RWPE2 (cell line): ENCODE data around the gene MORN5.

Experiments used
- ATAC-seq: fragments of 200-7000 bp; cut with Tn5 transposase; 3 replicates; pipeline ENCODE4 v1.9.1; 2021; ENCODE audit warnings: low read depth
- DNase-seq: peaks from one replicate; pipeline ENCODE4 v3.0.0-alpha.2; 2020; ENCODE audit warnings: low spot score
- H3K27ac ChIP-seq: fragments of 450-650 bp; 2 replicates; pipeline ENCODE4 v1.5.1; 2017; ENCODE audit warnings: mild to moderate bottlenecking; ENCODE audit not compliant: poor library complexity, severe bottlenecking
- H3K27me3 ChIP-seq: fragments of 250-450 bp; sonication (Bioruptor Pico); 2 replicates; pipeline ENCODE4 v1.5.1; 2021; ENCODE audit warnings: mild to moderate bottlenecking, moderate library complexity; ENCODE audit not compliant: insufficient read depth, poor library complexity, severe bottlenecking
- H3K36me3 ChIP-seq: fragments of 250-450 bp; sonication (Bioruptor Pico); 2 replicates; pipeline ENCODE4 v1.5.1; 2020; ENCODE audit warnings: low read depth, mild to moderate bottlenecking, moderate library complexity
- H3K4me1 ChIP-seq: fragments of 250-450 bp; sonication (Bioruptor Pico); 2 replicates; pipeline ENCODE4 v1.5.1; 2021; ENCODE audit warnings: mild to moderate bottlenecking, moderate library complexity; ENCODE audit not compliant: insufficient read depth, poor library complexity, severe bottlenecking
- H3K4me3 ChIP-seq: fragments of 250-450 bp; sonication (Bioruptor Pico); 2 replicates; pipeline ENCODE4 v1.5.1; 2021; ENCODE audit warnings: mild to moderate bottlenecking, moderate library complexity; ENCODE audit not compliant: severe bottlenecking
- H3K9me3 ChIP-seq: fragments of 250-450 bp; sonication (Bioruptor Pico); 2 replicates; pipeline ENCODE4 v1.5.1; 2021; ENCODE audit warnings: mild to moderate bottlenecking, moderate library complexity; ENCODE audit not compliant: severe bottlenecking
- CTCF ChIP-seq: fragments of 450-650 bp; IDR thresholded peaks from one replicate; pipeline ENCODE4 v1.5.1; 2017; ENCODE audit warnings: mild to moderate bottlenecking, moderate library complexity; ENCODE audit not compliant: poor library complexity, severe bottlenecking

The MORN5 gene

DNA sequence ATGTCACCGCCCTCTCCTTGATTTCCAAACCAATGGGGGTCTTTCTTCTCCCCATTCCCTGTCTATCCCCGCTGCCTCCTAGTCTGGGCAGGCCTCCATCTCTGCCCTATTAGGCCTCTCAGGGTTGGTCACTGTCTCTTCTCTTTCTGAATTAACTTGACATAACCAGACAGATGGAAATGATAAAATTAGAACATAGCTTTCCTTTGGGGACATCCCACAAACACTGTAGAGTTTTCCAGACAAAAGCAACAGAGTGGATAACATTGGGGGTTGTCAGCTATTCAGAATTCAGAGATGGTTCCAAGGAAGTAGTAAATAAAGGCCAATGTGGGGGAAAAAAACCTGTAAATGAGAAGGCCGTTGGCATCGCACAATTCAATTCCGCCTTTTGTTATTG, 44.3 kb downstream of the MORN5 start:
- no peak for ATAC-seq
- H3K36me3 ChIP-seq: no peaks in the 10 kb centered on the region
- H3K27me3 ChIP-seq: no peaks in the 10 kb centered on the region
- DNase-seq: no peak
- no peak overlapping the region for H3K4me3 ChIP-seq
- no peaks in the 10 kb centered on the region for H3K9me3 ChIP-seq
- H3K4me1 ChIP-seq: no peaks in the 10 kb centered on the region
- no peak overlapping the region for H3K27ac ChIP-seq
- no peak for TF ChIP-seq CTCF

GRCh38 chr9:122204491-122204890, 44.8 kb downstream of the MORN5 start:
- H3K27me3 ChIP-seq: no peaks in the 10 kb centered on the region
- no peak for ATAC-seq
- no peak overlapping the region for H3K4me3 ChIP-seq
- no peak overlapping the region for H3K27ac ChIP-seq
- no peaks in the 10 kb centered on the region for H3K36me3 ChIP-seq
- TF ChIP-seq CTCF: no peak
- no peak for DNase-seq
- H3K4me1 ChIP-seq: no peaks in the 10 kb centered on the region
- no peaks in the 10 kb centered on the region for H3K9me3 ChIP-seq

GRCh38 chr9:122205176-122205575, 45.5 kb downstream of the MORN5 start:
- Histone ChIP-seq H3K27ac (no peak overlapping the region), H3K27me3 (no peaks in the 10 kb centered on the region), H3K4me1 (no peaks in the 10 kb centered on the region), H3K36me3 (no peaks in the 10 kb centered on the region), H3K9me3 (no peaks in the 10 kb centered on the region), H3K4me3 (no peak overlapping the region)
- no peak for ATAC-seq
- DNase-seq: no peak
- TF ChIP-seq CTCF: no peak

- Histone ChIP-seq H3K4me3 (no peak overlapping the region), H3K4me1 (no peaks in the 10 kb centered on the region), H3K27me3 (no peaks in the 10 kb centered on the region), H3K36me3 (no peaks in the 10 kb centered on the region), H3K9me3 (no peaks in the 10 kb centered on the region), H3K27ac (no peak overlapping the region)
- no peak for TF ChIP-seq CTCF
- DNase-seq: no peak
- ATAC-seq: peak; percentile 60
Observed at GRCh38 chr9:122206118-122207046, 46.7 kb downstream of the MORN5 start.

DNA sequence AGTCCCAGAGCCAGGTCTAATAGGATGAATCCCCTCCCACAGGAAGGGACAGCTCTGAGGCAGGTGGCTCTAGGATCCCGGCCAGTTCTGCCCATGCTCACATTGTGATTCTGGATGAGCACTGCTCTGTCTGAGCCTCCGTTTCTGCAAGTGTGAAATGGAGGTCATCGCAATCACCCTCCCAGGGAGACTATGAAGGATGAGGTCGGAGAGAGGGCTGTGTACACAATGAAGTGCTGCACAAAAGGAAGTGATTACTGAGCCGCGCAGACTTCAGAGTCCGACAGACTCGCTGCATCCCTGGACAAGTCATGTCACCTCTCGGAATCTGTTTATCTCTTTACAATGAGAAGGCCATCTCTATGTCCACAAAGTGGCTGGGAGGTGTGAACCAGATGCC, 47.4 kb downstream of the MORN5 start:
- no peaks in the 10 kb centered on the region for H3K4me1 ChIP-seq
- no peak for TF ChIP-seq CTCF
- no peaks in the 10 kb centered on the region for H3K36me3 ChIP-seq
- no peak for DNase-seq
- H3K9me3 ChIP-seq: no peaks in the 10 kb centered on the region
- H3K27me3 ChIP-seq: no peaks in the 10 kb centered on the region
- no peak overlapping the region for H3K27ac ChIP-seq
- H3K4me3 ChIP-seq: no peak overlapping the region
- no peak for ATAC-seq
